Endodermal cell (in vitro differentiated cells): ENCODE measurements around the gene TTC19. TPM values are rescaled to one million over a fixed set of nuclear protein-coding genes. Genes with fewer than 3 reads are reported as not detected.
A peak's percentile ranks its signal among the peaks of the same experiment; 100 is the strongest.

Experiments
- DNase-seq: peaks from one replicate; pipeline ENCODE4 v3.0.0-alpha.2; 2017
- H3K27ac ChIP-seq: 2 replicates; pipeline ENCODE4 v1.5.1; 2013; ENCODE audit warnings: mild to moderate bottlenecking, low read depth, low read length, moderate library complexity
- H3K27me3 ChIP-seq: 2 replicates; pipeline ENCODE4 v1.6.1; 2013; ENCODE audit warnings: mild to moderate bottlenecking, low read length, moderate library complexity; ENCODE audit not compliant: insufficient read depth, control insufficient read depth, poor library complexity, severe bottlenecking
- H3K36me3 ChIP-seq: 2 replicates; pipeline ENCODE4 v1.7.0; 2013; ENCODE audit warnings: mild to moderate bottlenecking, low read length, moderate library complexity; ENCODE audit not compliant: control insufficient read depth, insufficient read depth
- H3K4me1 ChIP-seq: one replicate; pipeline ENCODE4 v1.7.0; 2013; ENCODE audit warnings: low read length; ENCODE audit not compliant: control insufficient read depth, insufficient read depth
- H3K4me3 ChIP-seq: 2 replicates; pipeline ENCODE4 v1.5.1; 2013; ENCODE audit warnings: mild to moderate bottlenecking, low read length, moderate library complexity
- H3K9ac ChIP-seq: 2 replicates; pipeline ENCODE4 v1.6.1; 2013; ENCODE audit warnings: mild to moderate bottlenecking, low read length, moderate library complexity; ENCODE audit not compliant: poor library complexity, severe bottlenecking; ENCODE audit errors: extremely low read depth
- H3K9me3 ChIP-seq: 2 replicates; pipeline ENCODE4 v1.6.1; 2013; ENCODE audit warnings: mild to moderate bottlenecking, low read length, moderate library complexity; ENCODE audit not compliant: control insufficient read depth
- H3K27ac Mint-ChIP-seq: 2 replicates; pipeline ENCODE4 v1.8.0; 2020; ENCODE audit warnings: mixed read lengths
- H3K27me3 Mint-ChIP-seq: 2 replicates; pipeline ENCODE4 v1.8.0; 2021; ENCODE audit warnings: mild to moderate bottlenecking, mixed read lengths; ENCODE audit not compliant: insufficient read depth
- H3K36me3 Mint-ChIP-seq: 2 replicates; pipeline ENCODE4 v1.8.0; 2020; ENCODE audit warnings: low read depth, mixed read lengths
- H3K4me1 Mint-ChIP-seq: 2 replicates; pipeline ENCODE4 v1.8.0; 2020; ENCODE audit warnings: mixed read lengths
- H3K4me3 Mint-ChIP-seq: 2 replicates; pipeline ENCODE4 v1.8.0; 2020; ENCODE audit warnings: mild to moderate bottlenecking, moderate library complexity, mixed read lengths
- H3K9me3 Mint-ChIP-seq: 2 replicates; pipeline ENCODE4 v1.8.0; 2020; ENCODE audit warnings: mild to moderate bottlenecking, mixed read lengths
- WGBS, 2 experiments: methylation state at CpG; one replicate each; pipeline versions ENCODE4 v1.1.5 to v1.1.7; 2013; ENCODE audit warnings: missing lambda C conversion rate in 2 of 2, mixed read lengths in 1 of 2; ENCODE audit not compliant: insufficient coverage in 1 of 2, insufficient read length in 1 of 2; 5-methylcytosine and 5-hydroxymethylcytosine counted together
- total RNA-seq, 2 donors: library from RNA; stranded (reverse); fragmentation: NEBNext Ultra II Directional in 1 of 2; extraction: Animal tissue kit (Norgen Biotek cat#: 25700) in 1 of 2; gene quantifications; 2 replicates in 1 of 2; 3 replicates in 1 of 2; pipeline ENCODE4 v1.2.1, GENCODE V29; 2021
- TF ChIP-seq, protein P1 (sequence below): fragments of 200-600 bp; sonication (generic); conservative IDR thresholded peaks from 2 replicates; pipeline ENCODE4 v1.5.0; 2021; ENCODE audit warnings: antibody characterized with exemption, mild to moderate bottlenecking

TTC19 gene
- total RNA-seq, 2 donors from 2014 or later = 48.2 to 53.2 TPM

DNA sequence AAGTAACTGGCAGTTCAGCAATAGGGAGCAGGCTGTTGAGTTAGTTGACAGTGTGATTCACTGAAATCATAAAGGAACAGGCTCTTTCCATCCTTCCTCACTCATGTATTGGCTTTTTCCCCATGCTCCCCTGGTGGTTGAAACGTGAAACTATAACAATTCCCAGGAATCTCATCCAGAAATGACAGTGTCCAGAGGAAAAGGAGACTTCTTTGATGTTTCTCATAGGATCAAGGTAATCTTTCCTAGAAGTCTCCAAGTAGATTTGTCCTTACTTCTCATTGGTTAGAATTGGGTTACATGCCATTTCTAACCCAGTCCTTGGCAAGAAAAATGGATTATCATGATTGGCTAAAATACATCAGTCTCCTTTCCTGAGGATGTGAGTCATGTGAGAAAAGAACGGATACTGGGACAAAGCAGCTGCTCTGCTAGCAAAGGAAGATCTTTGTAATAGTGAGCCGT is 14.4 kb downstream of the TTC19 start:
- 67 to 83% methylated on average over 2 to 3 of the region's 3 CpGs for WGBS, 2 experiments
- Mint-ChIP-seq H3K27ac (no peak overlapping the region), H3K27me3 (no peaks in the 10 kb centered on the region), H3K9me3 (no peaks in the 10 kb centered on the region), H3K36me3 (peaks cover 63% of the 10 kb centered on the region), H3K4me3 (no peak overlapping the region), H3K4me1 (peaks cover 12% of the 10 kb centered on the region)
- Histone ChIP-seq H3K27me3 (no peaks in the 10 kb centered on the region), H3K9me3 (no peaks in the 10 kb centered on the region), H3K4me1 (no peaks in the 10 kb centered on the region), H3K9ac (no peak overlapping the region), H3K36me3 (peaks cover 87% of the 10 kb centered on the region), H3K4me3 (no peak overlapping the region), H3K27ac (no peak overlapping the region)
- DNase-seq = no peak
- TF ChIP-seq, protein P1, sequence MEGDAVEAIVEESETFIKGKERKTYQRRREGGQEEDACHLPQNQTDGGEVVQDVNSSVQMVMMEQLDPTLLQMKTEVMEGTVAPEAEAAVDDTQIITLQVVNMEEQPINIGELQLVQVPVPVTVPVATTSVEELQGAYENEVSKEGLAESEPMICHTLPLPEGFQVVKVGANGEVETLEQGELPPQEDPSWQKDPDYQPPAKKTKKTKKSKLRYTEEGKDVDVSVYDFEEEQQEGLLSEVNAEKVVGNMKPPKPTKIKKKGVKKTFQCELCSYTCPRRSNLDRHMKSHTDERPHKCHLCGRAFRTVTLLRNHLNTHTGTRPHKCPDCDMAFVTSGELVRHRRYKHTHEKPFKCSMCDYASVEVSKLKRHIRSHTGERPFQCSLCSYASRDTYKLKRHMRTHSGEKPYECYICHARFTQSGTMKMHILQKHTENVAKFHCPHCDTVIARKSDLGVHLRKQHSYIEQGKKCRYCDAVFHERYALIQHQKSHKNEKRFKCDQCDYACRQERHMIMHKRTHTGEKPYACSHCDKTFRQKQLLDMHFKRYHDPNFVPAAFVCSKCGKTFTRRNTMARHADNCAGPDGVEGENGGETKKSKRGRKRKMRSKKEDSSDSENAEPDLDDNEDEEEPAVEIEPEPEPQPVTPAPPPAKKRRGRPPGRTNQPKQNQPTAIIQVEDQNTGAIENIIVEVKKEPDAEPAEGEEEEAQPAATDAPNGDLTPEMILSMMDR = peak; percentile 71

DNA sequence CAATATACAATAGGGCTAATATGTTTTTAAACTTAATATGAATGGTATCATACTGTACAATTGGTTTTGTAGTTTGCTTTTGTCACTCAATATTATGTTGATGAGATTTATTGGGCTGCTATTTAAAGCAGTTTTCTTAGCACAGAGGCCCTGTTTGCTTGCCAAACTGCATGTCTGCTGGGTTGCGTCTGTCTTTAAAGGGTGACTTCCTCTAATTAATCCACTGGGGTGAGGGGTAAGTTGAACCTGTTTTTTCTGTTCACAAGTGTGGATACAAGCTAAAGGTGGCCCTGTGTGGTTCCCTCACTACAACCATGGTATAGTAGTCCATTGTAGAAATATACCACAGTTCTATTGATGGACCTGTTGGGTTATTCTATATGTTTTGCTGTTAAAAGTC is 19.7 kb downstream of the TTC19 start:
- Histone ChIP-seq H3K27me3 (no peaks in the 10 kb centered on the region), H3K4me3 (no peak overlapping the region), H3K27ac (no peak overlapping the region), H3K9me3 (peaks cover 10% of the 10 kb centered on the region), H3K36me3 (peaks cover 89% of the 10 kb centered on the region), H3K4me1 (no peaks in the 10 kb centered on the region), H3K9ac (no peak overlapping the region)
- 89 to 100% methylated on average over 1 of the region's 1 CpG for WGBS, 2 experiments
- no peaks in the 10 kb centered on the region for H3K27me3 Mint-ChIP-seq
- H3K27ac Mint-ChIP-seq = no peak overlapping the region
- H3K9me3 Mint-ChIP-seq = no peaks in the 10 kb centered on the region
- TF ChIP-seq, protein P1 = no peak
- peaks cover 10% of the 10 kb centered on the region for H3K4me1 Mint-ChIP-seq
- no peak overlapping the region for H3K4me3 Mint-ChIP-seq
- DNase-seq = no peak
- peaks cover 71% of the 10 kb centered on the region for H3K36me3 Mint-ChIP-seq

DNA sequence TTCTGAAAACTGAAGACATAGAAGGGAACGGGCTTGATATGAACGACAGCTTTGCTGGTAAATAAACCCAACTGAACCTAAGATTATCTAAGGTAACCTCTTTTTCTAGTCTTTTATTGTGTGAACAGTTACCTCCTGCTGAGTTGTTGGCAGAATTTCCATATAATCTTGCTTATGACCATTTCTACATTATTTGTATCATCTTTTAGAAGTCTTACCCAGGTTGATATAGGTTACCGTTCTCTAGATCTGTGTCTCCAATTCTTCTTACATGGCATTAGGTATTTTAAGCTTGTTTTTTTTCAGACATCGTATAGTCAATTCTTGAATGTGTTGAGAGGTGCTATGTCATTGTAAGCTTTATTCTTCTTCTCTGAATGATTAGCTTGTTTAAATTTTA is 24.3 kb downstream of the TTC19 start:
- no peak overlapping the region for H3K27ac Mint-ChIP-seq
- no peaks in the 10 kb centered on the region for H3K27me3 ChIP-seq
- no peak for DNase-seq
- H3K4me1 ChIP-seq = peaks cover 5% of the 10 kb centered on the region
- no peak overlapping the region for H3K27ac ChIP-seq
- no peaks in the 10 kb centered on the region for H3K27me3 Mint-ChIP-seq
- TF ChIP-seq, protein P1 = no peak
- H3K4me3 Mint-ChIP-seq = no peak overlapping the region
- WGBS, 2 experiments = 88 to 93% methylated on average over 3 to 4 of the region's 4 CpGs
- H3K4me1 Mint-ChIP-seq = peaks cover 23% of the 10 kb centered on the region
- H3K36me3 Mint-ChIP-seq = peaks cover 84% of the 10 kb centered on the region
- H3K9ac ChIP-seq = no peak overlapping the region
- peaks cover 94% of the 10 kb centered on the region for H3K36me3 ChIP-seq
- peaks cover 10% of the 10 kb centered on the region for H3K9me3 ChIP-seq
- no peak overlapping the region for H3K4me3 ChIP-seq
- H3K9me3 Mint-ChIP-seq = peaks cover 4% of the 10 kb centered on the region
